SHP77 treated with DMSO at 0.1 percent for 48 hours (cell line): ENCODE measurements around the gene GAL3ST2.
"Not testable (repeated sequence)": the region's sequence is repeated elsewhere in the genome, so short reads cannot be mapped to it uniquely, and the experiment has no call there.

ENCODE experiments used
- DNase-seq: peaks from one replicate; lab custom pipeline; 2025; lab: John Stamatoyannopoulos, UW

GAL3ST2 gene

GRCh38 chr2:241776336-241777169 is at the start of gene GAL3ST2:
Gene GAL3ST2, plus strand, starts transcription at chr2:241776822. Its CDS starts 134 bp downstream, at chr2:241776956.
- DNase-seq = no peak

- DNase-seq = no peak
These were observed 48.6 kb upstream of the GAL3ST2 start for GRCh38 chr2:241728000-241728399.

GRCh38 chr2:241728627-241729026 is 48.0 kb upstream of the GAL3ST2 start:
- no peak for DNase-seq

GRCh38 chr2:241729868-241730267 is 46.8 kb upstream of the GAL3ST2 start:
- no peak for DNase-seq

- no peak for DNase-seq
These were observed 45.8 kb upstream of the GAL3ST2 start for GRCh38 chr2:241730671-241731293.

GRCh38 chr2:241732513-241733186 is 44.0 kb upstream of the GAL3ST2 start:
- not testable (repeated sequence) for DNase-seq

- DNase-seq = no peak
These were observed 43.0 kb upstream of the GAL3ST2 start for GRCh38 chr2:241733391-241734207.

- DNase-seq = no peak
These were observed 42.5 kb upstream of the GAL3ST2 start for GRCh38 chr2:241734208-241734466.

- peak; percentile 11 for DNase-seq
These were observed 42.0 kb upstream of the GAL3ST2 start, which contains the start of gene D2HGDH for GRCh38 chr2:241734467-241735208. Gene D2HGDH, plus strand, starts transcription at chr2:241734630. Its CDS starts 595 bp downstream, at chr2:241735225.

- DNase-seq = no peak
These were observed 40.5 kb upstream of the GAL3ST2 start for GRCh38 chr2:241736111-241736510.

GRCh38 chr2:241738040-241738686 is 38.5 kb upstream of the GAL3ST2 start:
- DNase-seq = no peak

GRCh38 chr2:241739177-241739576 is 37.4 kb upstream of the GAL3ST2 start:
- no peak for DNase-seq

GRCh38 chr2:241739651-241740050 is 37.0 kb upstream of the GAL3ST2 start:
- DNase-seq = no peak

GRCh38 chr2:241741016-241741415 is 35.6 kb upstream of the GAL3ST2 start:
- DNase-seq = no peak

- DNase-seq = no peak
These were observed 34.2 kb upstream of the GAL3ST2 start for GRCh38 chr2:241742320-241742939.

GRCh38 chr2:241743008-241743407 is 33.6 kb upstream of the GAL3ST2 start:
- DNase-seq = not testable (repeated sequence)

- no peak for DNase-seq
These were observed 33.0 kb upstream of the GAL3ST2 start for GRCh38 chr2:241743620-241744019.

- DNase-seq = no peak
These were observed 32.4 kb upstream of the GAL3ST2 start for GRCh38 chr2:241744028-241744754.

GRCh38 chr2:241745276-241745675 is 31.3 kb upstream of the GAL3ST2 start:
- no peak for DNase-seq

- DNase-seq = no peak
These were observed 30.5 kb upstream of the GAL3ST2 start for GRCh38 chr2:241746084-241746483.
